Renal cortical epithelial cell (primary cell): ENCODE measurements around the gene CACHD1. TPM values are rescaled to one million over a fixed set of nuclear protein-coding genes. Genes with fewer than 3 reads are reported as not detected.
"Not testable (repeated sequence)": the region's sequence is repeated elsewhere in the genome, so short reads cannot be mapped to it uniquely, and the experiment has no call there.

Experiments
- DNase-seq: peaks from one replicate; pipeline ENCODE4 v3.0.0-alpha.2; 2011; ENCODE audit warnings: low read depth
- total RNA-seq: library from RNA; depleted of rRNA; stranded (reverse); fragments of >200 nt; gene quantifications from 2 replicates; pipeline ENCODE4 v1.2.3, GENCODE V29; 2014

Gene CACHD1
- total RNA-seq, 1 donor from 2014 or later, result 5.9 TPM

- no peak for DNase-seq
Measured at GRCh38 chr1:64696879-64697278, 226.9 kb downstream of the CACHD1 start.

GRCh38 chr1:64699327-64699726 is 229.4 kb downstream of the CACHD1 start:
- DNase-seq, result no peak

- DNase-seq, result peak; percentile 13
Measured at GRCh38 chr1:64701071-64701470, 231.1 kb downstream of the CACHD1 start.

GRCh38 chr1:64701886-64702285 is 232.0 kb downstream of the CACHD1 start:
- no peak for DNase-seq

- DNase-seq, result not testable (repeated sequence)
Measured at GRCh38 chr1:64702670-64703069, 232.7 kb downstream of the CACHD1 start.

GRCh38 chr1:64703600-64703999 is 233.7 kb downstream of the CACHD1 start:
- DNase-seq, result no peak

GRCh38 chr1:64705591-64705990 is 235.7 kb downstream of the CACHD1 start:
- no peak for DNase-seq

GRCh38 chr1:64711266-64711665 is 241.3 kb downstream of the CACHD1 start:
- no peak for DNase-seq

- no peak for DNase-seq
Measured at GRCh38 chr1:64712049-64712448, 242.1 kb downstream of the CACHD1 start.

- DNase-seq, result no peak
Measured at GRCh38 chr1:64715186-64715585, 245.3 kb downstream of the CACHD1 start.

- DNase-seq, result no peak
Measured at GRCh38 chr1:64721135-64721534, 251.2 kb downstream of the CACHD1 start.

GRCh38 chr1:64721576-64722145 is 251.7 kb downstream of the CACHD1 start:
- no peak for DNase-seq

GRCh38 chr1:64727861-64728260 is 257.9 kb downstream of the CACHD1 start:
- no peak for DNase-seq

GRCh38 chr1:64733581-64734286 is 263.8 kb downstream of the CACHD1 start:
- DNase-seq, result no peak

- DNase-seq, result no peak
Measured at GRCh38 chr1:64734287-64734652, 264.3 kb downstream of the CACHD1 start.

GRCh38 chr1:64740687-64741086 is 270.8 kb downstream of the CACHD1 start:
- not testable (repeated sequence) for DNase-seq
